HG03521 (cell line): Measurements from ENCODE around the gene PRPSAP2.
"Not testable (repeated sequence)": the region's sequence is repeated elsewhere in the genome, so short reads cannot be mapped to it uniquely, and the experiment has no call there.

ENCODE experiments used
- ATAC-seq: cut with Tn5 transposase; IDR thresholded peaks from one replicate; pipeline ENCODE4 v1.9.1; 2021; ENCODE audit warnings: mild to moderate bottlenecking, moderate library complexity; ENCODE audit not compliant: unreplicated experiment

PRPSAP2 gene

GRCh38 chr17:18937981-18938691 lies 80.2 kb downstream of the PRPSAP2 start:
- no peak for ATAC-seq

GRCh38 chr17:18938692-18939023 lies 80.7 kb downstream of the PRPSAP2 start:
- no peak for ATAC-seq

- no peak for ATAC-seq
Measured at GRCh38 chr17:18944646-18945045, 86.7 kb downstream of the PRPSAP2 start.

- ATAC-seq = no peak
Measured at GRCh38 chr17:18946536-18946935, 88.6 kb downstream of the PRPSAP2 start.

GRCh38 chr17:18947866-18948265 lies 89.9 kb downstream of the PRPSAP2 start:
- ATAC-seq = no peak

- ATAC-seq = no peak
Measured at GRCh38 chr17:18948476-18949006, 90.6 kb downstream of the PRPSAP2 start.

- ATAC-seq = no peak
Measured at GRCh38 chr17:18949566-18949965, 91.6 kb downstream of the PRPSAP2 start.

- no peak for ATAC-seq
Measured at GRCh38 chr17:18950346-18950745, 92.4 kb downstream of the PRPSAP2 start.

- ATAC-seq = no peak
Measured at GRCh38 chr17:18950944-18951905, 93.3 kb downstream of the PRPSAP2 start.

GRCh38 chr17:18951941-18952842 lies 94.3 kb downstream of the PRPSAP2 start, which contains the start of gene SLC5A10:
TSS of gene SLC5A10 (plus strand) at chr17:18952165. CDS start at chr17:18952206, 41 bp downstream.
- ATAC-seq = no peak

GRCh38 chr17:18953231-18953728 lies 95.3 kb downstream of the PRPSAP2 start:
- no peak for ATAC-seq

- no peak for ATAC-seq
Measured at GRCh38 chr17:18954321-18954720, 96.4 kb downstream of the PRPSAP2 start.

- ATAC-seq = no peak
Measured at GRCh38 chr17:18955009-18955408, 97.1 kb downstream of the PRPSAP2 start.

- not testable (repeated sequence) for ATAC-seq
Measured at GRCh38 chr17:18956021-18956420, 98.1 kb downstream of the PRPSAP2 start.

- ATAC-seq = no peak
Measured at GRCh38 chr17:18956581-18956980, 98.7 kb downstream of the PRPSAP2 start.

GRCh38 chr17:18957831-18958230 lies 99.9 kb downstream of the PRPSAP2 start:
- no peak for ATAC-seq

GRCh38 chr17:18958611-18959010 lies 100.7 kb downstream of the PRPSAP2 start:
- no peak for ATAC-seq

GRCh38 chr17:18959071-18959844 lies 101.3 kb downstream of the PRPSAP2 start:
- no peak for ATAC-seq

GRCh38 chr17:18959845-18960240 lies 101.9 kb downstream of the PRPSAP2 start:
- no peak for ATAC-seq

GRCh38 chr17:18960241-18960665 lies 102.3 kb downstream of the PRPSAP2 start:
- no peak for ATAC-seq
